CD1c-positive myeloid dendritic cell (primary cell): ENCODE measurements around the gene BCL2L12.

Experiments
- DNase-seq: peaks from one replicate; pipeline ENCODE4 v3.0.0-alpha.2; 2016; ENCODE audit errors: extremely low spot score

The BCL2L12 gene

DNA sequence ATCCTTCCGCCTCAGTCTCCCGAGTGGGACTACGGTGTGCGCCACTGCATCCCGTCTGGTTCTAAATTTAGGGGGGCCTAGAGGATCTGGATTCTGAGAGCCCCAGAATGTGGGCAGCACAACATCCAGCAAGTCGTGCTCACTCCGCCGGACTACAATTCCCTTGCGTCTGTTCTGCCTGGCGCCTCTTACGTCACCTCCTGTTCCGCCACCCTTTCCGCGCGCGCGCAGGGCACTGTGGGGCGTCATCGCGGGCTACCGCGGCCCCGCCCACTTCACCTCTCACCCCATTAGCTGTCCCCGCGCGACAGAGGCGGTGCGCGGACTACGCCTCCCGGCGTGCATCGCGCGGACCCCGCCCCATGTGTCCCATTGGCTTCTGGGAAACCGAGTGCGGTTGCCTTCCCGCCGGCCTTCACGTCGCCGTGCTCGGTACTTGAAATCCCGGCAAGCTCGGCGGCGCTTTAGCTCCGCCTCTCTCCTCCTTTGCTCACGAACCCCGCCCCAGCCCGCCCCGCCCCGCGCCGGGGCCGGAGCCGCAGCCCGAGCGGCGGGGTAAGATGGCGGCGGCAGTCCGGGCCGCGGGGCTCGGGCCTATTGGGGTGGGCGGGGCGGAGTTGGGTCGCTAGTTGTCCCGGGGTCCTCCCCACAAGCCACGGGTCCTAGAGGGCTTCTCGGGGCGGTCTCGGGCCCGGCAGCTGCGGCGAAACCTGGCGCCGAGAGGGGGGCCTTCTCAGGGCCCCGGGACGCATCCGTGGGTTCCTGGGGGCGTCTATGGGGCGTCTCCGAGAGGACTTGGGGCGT lies 23.8 kb upstream of the BCL2L12 start, which contains the start of gene SCAF1:
Gene SCAF1, plus strand, starts transcription at position 522 of the 804 bp plus-strand sequence. CDS start 2,818 bp downstream, outside the sequence.
- DNase-seq: peak; percentile 100

DNA sequence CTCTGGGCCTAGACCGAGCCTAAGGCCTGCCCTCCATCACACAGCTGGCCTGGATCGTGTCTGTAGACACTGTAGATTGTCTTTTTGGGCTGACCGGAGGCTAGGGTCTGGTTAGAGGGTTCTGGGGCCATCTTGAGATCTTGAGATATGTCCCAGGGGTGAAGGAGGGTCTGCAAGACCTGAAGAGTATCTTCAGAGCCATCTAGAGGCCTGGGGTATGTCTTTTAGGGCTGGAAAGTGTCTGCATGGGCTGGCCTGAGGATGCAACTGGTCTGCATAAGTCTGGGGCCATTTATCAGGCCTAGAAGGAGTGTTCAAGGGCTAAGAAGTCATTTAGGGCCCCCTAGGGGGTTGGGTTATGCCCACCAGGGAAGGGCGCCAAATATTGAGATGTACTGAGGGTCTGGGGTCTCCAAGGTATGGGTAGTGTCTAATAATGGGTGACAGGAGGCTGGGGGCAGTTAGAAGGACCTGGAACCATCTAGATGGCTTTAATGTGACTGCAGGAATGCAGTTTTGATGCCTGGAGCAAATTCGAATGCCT lies 23.2 kb upstream of the BCL2L12 start:
- no peak for DNase-seq

DNA sequence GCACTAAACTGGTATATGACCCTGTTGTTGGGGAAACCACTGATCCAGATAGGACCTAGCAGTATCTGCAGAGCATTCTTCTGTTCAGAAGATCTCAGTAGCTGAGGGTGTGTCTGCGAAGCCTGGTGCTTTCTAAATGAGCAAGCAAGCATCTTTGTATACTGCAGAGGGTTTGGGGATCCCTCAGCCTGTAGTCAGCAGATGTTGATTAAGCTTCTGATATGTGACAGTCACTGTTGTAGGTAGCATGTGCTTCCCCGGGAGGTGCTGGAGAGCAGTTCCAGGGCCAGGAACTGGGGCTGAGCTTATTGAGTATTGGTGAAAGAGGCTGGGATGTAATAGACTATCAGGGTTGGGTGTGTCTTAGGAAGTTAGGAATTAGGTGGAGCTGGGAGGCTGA lies 22.3 kb upstream of the BCL2L12 start:
- no peak for DNase-seq

DNA sequence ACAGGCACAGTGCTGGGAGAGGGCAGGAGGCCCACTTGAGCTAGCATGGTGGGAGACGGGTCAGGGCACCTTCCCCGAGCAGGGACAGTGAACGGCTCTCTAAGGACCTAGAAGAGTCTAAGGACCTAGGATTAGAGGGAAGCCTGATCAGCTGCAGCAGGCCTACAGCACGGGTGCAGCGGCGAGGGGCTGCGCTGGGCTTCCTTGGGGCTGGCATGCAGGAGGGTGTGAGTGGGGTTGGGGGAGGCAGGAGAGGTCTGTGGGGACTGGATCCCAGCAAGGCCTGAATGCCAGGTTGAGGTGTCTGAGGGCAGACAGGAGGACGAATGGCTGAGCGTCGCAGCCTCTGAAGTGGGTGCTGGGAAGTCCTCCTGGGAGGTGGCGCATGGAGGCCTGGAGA lies 20.1 kb upstream of the BCL2L12 start:
- no peak for DNase-seq

DNA sequence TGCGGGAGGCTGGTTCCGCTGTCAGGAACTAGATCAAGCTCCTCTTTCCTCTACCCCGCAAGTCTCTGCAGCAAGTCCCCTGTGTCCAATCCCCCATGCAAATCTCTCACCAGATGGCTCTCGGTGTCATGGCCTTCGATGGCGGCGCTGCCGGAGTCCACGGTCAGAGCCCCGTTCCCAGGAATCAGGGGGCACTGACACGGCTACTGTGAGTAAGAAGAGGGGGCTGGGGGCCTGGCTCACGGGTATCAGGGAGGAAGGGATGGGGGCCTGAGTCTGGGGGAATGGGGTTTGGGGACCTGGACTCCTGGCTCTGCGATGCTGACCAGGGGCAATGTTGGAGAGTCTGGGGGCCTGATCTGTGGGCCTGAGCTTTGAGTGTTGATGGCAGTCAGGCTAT lies 19.7 kb upstream of the BCL2L12 start:
- DNase-seq: no peak

DNA sequence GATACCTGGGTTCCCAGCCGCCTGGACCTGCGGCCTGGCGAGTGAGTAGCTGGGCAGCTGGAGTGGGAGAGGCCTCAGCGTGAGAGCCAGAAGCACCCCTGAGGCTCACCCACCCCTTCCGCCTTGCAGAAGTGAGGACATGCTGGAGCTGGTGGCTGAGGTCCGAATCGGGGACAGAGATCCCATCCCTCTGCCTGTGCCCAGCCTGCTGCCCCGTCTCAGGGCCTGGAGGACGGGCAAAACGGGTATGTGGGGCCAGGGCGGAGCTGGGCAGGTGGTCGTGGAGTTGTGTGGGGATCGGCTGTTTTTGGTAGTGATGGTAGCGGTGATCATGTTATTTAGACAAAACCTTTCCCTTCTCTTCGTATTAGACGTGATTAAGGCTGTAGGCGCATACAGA lies 19.1 kb upstream of the BCL2L12 start:
- no peak for DNase-seq

DNA sequence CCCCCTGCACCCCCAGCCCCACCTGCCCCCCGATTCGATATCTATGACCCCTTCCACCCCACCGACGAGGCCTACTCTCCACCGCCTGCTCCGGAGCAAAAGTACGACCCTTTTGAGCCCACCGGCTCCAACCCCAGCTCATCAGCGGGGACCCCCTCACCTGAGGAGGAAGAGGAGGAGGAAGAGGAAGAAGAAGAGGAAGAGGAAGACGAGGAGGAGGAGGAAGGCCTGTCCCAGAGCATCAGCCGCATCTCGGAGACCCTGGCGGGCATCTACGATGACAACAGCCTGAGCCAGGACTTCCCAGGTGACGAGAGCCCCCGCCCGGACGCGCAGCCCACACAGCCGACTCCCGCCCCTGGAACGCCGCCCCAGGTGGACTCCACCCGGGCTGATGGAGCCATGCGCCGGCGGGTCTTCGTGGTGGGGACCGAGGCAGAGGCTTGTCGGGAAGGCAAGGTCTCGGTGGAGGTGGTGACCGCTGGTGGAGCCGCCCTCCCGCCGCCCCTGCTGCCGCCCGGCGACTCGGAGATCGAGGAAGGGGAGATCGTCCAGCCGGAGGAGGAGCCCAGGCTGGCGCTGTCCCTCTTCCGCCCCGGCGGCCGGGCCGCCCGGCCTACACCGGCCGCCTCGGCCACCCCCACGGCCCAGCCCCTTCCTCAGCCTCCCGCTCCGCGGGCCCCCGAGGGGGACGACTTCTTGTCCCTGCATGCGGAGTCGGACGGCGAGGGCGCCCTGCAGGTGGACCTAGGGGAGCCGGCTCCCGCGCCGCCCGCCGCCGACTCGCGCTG lies 14.5 kb upstream of the BCL2L12 start:
- DNase-seq: no peak

DNA sequence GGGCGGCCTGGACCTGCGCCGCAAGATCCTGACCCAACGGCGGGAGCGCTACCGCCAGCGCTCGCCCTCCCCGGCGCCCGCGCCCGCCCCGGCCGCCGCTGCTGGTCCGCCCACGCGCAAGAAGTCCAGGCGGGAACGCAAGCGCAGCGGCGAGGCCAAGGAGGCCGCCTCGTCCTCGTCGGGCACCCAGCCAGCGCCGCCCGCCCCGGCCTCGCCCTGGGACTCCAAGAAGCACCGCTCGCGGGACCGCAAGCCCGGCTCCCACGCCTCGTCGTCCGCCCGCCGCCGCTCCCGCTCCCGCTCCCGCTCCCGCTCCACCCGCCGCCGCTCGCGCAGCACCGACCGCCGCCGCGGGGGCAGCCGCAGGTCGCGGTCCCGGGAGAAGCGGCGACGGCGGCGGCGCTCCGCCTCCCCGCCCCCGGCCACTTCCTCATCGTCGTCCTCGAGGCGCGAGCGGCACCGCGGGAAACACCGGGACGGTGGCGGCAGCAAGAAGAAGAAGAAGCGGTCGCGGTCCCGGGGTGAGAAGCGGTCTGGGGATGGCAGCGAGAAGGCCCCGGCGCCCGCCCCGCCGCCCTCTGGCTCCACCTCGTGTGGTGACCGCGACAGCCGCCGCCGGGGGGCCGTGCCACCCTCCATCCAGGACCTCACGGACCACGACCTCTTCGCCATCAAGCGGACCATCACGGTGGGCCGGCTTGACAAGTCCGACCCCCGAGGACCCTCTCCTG lies 13.7 kb upstream of the BCL2L12 start:
- DNase-seq: no peak

DNA sequence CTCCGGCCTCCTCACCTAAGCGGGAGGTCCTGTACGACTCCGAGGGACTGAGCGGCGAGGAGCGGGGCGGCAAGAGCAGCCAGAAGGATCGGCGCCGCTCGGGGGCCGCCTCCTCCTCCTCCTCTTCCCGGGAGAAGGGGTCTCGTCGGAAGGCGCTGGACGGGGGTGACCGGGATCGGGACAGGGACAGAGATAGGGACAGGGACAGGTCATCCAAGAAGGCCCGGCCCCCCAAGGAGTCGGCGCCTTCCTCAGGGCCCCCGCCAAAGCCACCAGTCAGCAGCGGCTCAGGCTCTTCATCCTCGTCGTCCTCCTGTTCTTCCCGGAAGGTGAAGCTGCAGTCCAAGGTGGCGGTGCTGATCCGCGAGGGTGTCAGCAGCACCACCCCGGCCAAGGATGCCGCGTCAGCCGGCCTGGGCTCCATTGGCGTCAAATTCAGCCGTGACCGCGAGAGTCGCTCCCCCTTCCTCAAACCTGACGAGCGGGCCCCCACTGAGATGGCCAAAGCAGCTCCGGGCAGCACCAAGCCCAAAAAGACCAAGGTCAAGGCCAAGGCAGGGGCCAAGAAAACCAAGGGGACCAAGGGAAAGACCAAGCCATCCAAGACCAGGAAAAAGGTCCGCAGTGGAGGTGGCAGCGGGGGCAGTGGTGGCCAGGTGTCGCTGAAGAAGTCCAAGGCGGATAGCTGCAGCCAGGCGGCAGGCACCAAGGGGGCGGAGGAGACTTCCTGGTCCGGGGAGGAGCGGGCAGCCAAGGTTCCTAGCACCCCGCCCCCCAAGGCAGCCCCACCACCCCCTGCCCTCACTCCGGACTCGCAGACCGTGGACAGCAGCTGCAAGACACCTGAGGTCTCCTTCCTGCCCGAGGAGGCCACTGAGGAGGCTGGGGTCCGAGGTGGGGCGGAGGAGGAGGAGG lies 12.9 kb upstream of the BCL2L12 start:
- no peak for DNase-seq

DNA sequence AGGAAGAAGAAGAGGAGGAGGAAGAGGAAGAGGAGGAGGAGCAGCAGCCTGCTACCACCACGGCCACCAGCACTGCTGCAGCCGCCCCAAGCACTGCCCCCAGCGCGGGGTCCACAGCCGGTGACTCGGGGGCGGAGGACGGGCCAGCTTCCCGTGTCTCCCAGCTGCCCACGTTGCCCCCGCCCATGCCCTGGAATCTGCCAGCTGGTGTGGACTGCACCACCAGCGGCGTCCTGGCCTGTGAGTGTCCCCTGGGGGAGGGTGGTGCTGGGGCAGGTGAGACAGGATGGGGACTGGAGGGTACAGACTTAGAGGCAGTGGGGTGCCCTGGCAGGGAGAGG lies 12.3 kb upstream of the BCL2L12 start:
- no peak for DNase-seq

DNA sequence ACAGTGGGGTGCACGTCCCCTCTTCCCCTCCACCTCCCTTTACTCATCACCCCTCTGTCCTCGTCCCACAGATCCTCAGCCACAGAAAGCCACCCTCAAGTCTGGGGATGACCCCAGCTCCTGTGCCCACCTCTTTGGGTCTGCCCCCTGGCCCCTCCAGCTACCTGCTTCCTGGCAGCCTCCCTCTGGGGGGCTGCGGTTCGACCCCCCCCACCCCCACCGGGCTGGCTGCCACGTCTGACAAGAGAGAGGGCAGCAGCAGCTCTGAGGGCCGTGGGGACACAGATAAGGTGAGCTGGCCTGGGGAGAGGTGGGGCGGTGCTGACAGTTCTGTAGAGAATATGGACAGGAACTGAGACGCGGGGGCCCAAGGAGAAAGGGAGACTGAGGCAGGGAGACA lies 11.2 kb upstream of the BCL2L12 start:
- no peak for DNase-seq

DNA sequence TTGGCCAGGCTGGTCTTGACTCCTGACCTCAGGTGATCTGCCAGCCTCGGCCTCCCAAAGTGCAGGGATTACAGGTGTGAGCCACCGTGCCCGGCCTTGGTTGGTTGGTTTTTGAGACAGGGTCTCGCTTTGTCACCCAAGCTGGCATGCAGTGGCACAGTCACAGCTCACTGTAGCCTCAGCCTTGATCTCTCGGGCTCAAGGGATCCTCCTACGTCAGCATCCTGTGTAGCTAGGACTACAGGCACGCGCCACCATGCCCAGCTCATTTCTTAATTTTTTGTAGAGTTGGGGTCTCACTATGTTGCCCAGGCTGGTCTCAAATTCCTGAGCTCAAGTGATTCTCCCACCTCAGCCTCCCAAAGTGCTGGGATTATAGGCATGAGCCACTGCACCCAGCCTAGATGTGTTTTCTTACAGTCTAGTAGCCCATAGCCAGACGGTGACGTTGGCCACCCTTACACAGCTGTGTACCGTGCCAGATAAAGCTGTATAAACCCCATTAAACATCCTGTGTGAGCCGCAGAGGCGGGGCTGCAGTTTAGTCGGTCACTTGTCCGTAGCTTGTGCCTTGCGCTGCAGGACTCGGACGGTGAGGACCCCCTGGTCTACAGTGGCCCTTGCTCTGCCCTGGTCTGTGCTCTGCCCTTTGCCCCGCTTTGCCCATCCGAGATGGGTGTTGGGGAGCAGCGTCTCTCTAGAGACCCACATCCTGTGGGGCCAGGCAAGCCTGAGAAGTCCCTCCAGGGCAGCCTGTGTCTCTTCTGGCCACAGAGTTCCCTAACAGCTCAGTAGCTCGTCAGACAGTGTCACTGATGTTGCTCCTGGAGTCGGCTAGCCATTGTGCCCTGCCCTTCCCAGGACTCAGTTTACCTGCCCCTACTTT lies 9.9 kb upstream of the BCL2L12 start:
- no peak for DNase-seq

DNA sequence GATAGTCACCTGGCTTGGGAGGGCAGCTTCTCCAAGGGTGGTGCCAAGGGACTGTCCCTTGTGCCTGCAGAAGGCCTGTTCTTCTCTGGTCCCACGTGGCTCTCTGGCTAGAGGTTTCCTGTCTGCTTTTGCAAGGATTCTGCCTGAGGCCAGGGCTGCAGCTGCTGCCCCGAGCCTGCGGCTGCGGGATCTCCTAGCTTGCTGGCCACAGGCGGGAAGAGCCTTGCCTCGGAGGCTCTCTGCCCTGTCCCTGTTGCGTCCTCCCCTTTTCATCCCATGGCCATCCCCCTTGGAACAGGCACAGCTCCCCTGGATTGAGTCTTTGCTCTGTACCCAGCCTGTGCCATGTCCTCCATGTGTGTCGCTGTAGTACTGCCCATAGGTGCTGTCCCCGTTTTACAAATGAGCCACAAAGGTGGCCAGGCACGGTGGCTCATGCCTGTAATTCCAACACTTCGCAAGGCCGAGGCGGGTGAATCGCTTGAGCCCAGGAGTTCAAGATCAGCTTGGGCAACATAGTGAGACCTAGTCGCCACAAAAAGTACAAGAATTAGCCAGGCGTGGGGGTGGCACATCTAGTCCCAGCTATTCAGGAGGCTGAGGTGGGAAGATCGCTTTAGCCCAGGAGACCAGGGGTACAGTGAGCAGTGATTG lies 9.2 kb upstream of the BCL2L12 start:
- DNase-seq: no peak

DNA sequence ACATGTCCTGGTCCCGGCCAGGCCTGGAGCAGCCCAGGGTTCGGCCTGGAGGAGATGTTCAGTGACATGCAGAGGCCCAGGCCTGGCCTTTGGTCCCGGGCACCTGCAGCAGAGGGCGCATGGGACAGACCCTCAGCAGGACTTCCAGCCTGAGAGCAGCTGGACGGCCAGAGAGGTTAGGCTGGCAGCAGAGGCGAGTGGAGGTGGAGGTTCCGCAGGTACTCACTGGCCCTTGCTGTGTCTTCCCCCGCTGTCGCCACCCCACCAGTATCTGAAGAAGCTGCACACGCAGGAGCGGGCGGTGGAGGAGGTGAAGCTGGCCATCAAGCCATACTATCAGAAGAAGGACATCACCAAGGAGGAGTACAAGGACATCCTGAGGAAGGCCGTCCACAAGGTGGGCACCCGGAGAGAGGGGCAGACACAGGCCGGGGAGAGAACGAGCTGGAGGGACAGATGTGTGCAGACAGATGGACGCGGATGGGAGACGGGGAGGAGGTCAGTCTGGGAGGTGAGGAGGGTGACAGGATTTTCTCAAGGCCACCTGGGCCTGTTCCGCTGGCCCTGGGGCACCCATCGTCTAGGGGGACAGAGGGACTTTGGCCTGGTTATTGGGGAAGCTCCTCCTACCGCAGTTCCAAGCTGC lies 8.1 kb upstream of the BCL2L12 start:
- no peak for DNase-seq

DNA sequence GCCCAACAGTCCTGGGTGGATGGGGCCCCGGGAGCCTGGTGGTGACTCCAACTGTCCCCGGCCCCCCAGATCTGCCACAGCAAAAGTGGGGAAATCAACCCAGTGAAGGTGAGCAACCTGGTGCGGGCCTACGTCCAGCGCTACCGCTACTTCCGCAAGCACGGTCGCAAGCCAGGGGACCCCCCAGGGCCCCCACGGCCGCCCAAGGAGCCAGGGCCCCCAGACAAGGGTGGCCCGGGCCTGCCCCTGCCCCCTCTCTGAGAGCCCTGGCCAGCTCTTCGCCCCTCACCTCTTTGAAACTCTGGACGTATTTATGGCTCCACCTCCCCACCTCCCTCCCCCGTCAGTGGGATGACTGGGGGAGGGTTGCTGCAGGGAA lies 7.6 kb upstream of the BCL2L12 start:
- DNase-seq: no peak

DNA sequence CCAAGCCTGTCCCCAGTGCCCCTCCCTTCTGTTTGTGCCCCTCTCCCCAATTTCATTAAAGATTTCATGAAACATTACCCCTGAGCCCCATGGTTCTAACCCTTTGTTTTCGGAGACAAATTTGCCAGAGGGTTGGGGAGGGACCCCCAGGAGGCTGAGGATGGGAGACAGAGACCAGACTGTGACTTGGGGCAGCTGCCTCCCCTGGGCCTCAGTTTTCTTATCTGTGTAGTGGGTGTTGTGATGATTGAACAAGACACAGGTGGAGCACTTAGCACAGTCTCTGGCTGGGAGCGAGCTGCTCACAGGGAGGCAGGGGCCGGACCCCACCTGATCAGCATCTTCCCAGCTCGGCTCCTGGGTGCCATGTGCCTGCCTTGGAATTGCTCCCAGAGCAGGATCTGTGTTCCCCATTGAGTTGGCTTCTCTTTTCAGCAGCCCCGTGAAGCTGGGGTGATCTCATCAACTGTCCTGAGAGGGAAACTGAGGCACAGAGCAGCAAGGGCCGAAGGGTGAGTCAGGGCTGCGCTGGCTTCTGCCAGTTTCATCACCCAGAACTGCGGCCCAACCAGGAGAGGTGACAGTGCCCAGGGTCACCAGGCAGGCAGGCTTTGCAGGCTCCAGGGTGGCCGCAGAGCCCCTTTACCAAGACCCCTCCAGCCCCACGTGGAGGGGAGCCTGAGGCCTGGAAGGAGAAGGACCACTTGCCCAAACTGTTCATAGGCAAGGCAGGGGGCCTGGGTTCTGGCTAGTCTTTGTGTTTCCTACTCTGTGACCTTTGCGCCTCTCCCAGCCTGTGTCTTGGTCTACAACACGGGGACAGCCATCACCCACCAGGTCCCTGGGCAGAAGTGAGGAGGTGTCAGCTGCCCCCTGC lies 6.9 kb upstream of the BCL2L12 start:
- DNase-seq: no peak

DNA sequence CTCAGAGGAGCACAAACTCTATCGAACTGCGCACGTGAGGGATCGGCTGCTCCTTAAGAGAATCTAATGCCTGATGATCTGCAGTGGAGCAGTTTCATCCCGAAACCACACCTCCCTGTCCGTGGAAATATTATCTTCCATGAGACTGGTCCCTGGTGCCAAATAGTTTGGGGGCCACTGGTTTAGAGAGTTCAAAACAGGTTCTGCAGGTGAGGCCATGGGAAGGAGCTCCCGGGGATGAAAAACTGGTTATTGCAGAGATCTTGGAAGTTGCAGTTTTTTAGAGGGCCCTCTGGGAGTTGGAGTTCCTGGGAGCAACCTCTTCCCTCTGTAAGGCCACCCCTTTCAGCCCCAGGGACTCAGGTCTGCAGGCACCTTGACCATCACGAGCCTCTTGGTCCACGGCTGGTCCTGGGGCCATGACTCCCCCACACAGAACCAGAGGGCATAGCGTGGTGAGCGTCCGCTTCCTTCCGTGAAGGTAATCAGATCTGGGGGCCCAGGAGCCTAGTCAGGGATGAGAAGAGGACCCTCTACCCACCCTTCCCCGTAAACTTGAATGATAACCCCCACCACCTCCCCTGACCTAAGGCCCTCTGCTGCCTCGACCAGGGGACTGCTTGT lies 5.3 kb upstream of the BCL2L12 start:
- no peak for DNase-seq

DNA sequence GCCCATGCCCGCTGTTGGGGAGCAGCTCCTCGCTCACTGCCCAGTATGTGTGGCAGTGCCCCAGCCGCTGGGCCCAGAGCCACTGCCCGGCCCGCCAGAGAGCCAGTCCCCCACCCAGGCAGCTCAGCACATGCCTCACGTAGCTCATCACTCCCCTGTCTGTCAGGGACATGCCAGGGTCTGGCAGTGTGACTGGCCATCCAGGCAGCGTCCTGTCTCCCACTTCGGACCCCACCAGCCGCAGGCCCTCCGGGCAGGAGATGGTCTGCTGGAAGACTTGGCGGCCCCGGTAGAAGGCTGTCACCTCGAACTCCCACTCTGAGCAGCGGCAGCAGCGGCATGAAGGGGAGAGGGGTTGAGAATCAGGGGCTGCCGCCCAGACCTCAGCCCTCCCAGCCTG lies 3.7 kb upstream of the BCL2L12 start:
- no peak for DNase-seq
